ENCODE data around the gene TBATA.

The TBATA gene

DNA sequence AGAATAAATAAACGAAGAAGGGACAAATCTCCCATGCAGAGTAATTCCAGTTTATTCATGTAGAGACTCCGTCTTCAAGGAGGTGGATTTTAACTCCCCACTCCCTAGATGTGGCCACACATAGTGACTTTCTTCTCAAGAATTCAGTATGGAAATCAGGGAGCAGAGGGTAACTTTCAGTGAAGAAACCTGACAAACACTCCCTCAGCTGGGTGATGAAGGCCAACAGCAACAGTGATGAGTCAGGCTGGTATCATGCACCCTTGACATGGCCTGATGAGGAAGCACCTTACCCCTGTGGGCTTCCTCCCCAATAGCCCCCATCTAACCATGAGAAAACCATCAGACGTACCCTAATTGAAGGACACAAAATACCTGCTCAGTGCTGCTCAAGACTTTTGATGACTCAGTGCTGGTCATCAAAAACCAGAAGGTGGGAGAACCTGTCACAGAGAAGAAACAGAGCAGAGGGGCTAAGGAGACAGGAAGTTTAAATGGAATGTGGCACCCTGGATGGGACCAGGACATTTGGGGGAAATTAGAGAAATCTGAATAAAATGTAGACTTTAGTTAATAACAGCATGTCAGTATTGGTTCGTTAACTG is 62.3 kb downstream of the TBATA start:
- no peak for DNase-seq (ENCODE audit: low read depth in 2 of 2, low spot score in 1 of 2)

Measured in stimulated activated CD8-positive, alpha-beta memory T cell treated with anti-CD3 and anti-CD28 coated beads, Interleukin-4, amount 100 ng/mL, for 4 hours (primary cell).